Lung (tissue), 12 donors: Measurements from ENCODE around the gene PDK2. TPM values are rescaled to one million over a fixed set of nuclear protein-coding genes. Genes with fewer than 3 reads are reported as not detected.

Experiments
- ATAC-seq: fragments of 200-7000 bp; cut with Tn5 transposase; one replicate; pipeline ENCODE4 v1.9.1; 2020; ENCODE audit warnings: moderate number of reproducible peaks; ENCODE audit not compliant: insufficient read depth, low FRiP score
- DNase-seq, 3 donors: peaks; one replicate each; pipeline ENCODE4 v3.0.0-alpha.2; 2013 to 2017
- H3K27ac ChIP-seq, 2 donors: one replicate each; pipeline ENCODE4 v1.5.1; 2013; ENCODE audit warnings: mild to moderate bottlenecking in 2 of 2, moderate library complexity in 2 of 2, control low read depth in 1 of 2, inconsistent platforms in 1 of 2, low read depth in 1 of 2, low read length in 1 of 2
- H3K27me3 ChIP-seq, 3 donors: one replicate each; pipeline ENCODE4 v1.5.1; 2013; ENCODE audit warnings: low read length in 2 of 3; ENCODE audit not compliant: control insufficient read depth in 3 of 3, insufficient read depth in 3 of 3
- H3K36me3 ChIP-seq, 4 donors: one replicate each; pipeline ENCODE4 v1.5.1; 2013; ENCODE audit warnings: low read length in 4 of 4, mild to moderate bottlenecking in 1 of 4, moderate library complexity in 1 of 4; ENCODE audit not compliant: control insufficient read depth in 4 of 4, insufficient read depth in 4 of 4
- H3K4me1 ChIP-seq, 5 donors: one replicate each; pipeline ENCODE4 v1.5.1; 2013; ENCODE audit warnings: low read length in 5 of 5, mild to moderate bottlenecking in 2 of 5, moderate library complexity in 1 of 5; ENCODE audit not compliant: control insufficient read depth in 5 of 5, insufficient read depth in 5 of 5
- H3K4me3 ChIP-seq: one replicate; pipeline ENCODE4 v1.5.1; 2013; ENCODE audit warnings: mild to moderate bottlenecking, control low read depth, moderate library complexity
- H3K9ac ChIP-seq, 2 donors: one replicate each; pipeline ENCODE4 v1.5.1; 2013; ENCODE audit warnings: low read length in 2 of 2, control low read depth in 1 of 2; ENCODE audit not compliant: insufficient read depth in 1 of 2
- H3K9me3 ChIP-seq, 4 donors: one replicate each; pipeline ENCODE4 v1.5.1; 2013; ENCODE audit warnings: low read length in 3 of 4, mild to moderate bottlenecking in 1 of 4, moderate library complexity in 1 of 4; ENCODE audit not compliant: control insufficient read depth in 4 of 4, insufficient read depth in 3 of 4
- CTCF ChIP-seq: IDR thresholded peaks from 2 replicates; pipeline ENCODE4 v1.5.1; 2012; ENCODE audit warnings: mild to moderate bottlenecking; ENCODE audit errors: control extremely low read depth, extremely low read depth
- WGBS, 2 donors: extraction: QIAGEN DNeasy Blood & Tissue Kit; methylation state at CpG; one replicate each; pipeline ENCODE4 v1.1.7; 2013; 5-methylcytosine and 5-hydroxymethylcytosine counted together
- polyA plus RNA-seq, 2 donors: library from polyadenylated mRNA; stranded (reverse); fragments of 200-250 nt; gene quantifications; one replicate each; pipeline ENCODE4 v1.2.1, GENCODE V29; 2013
- total RNA-seq, 2 donors: library from RNA; depleted of rRNA in 1 of 2; stranded (reverse); fragments of >200 nt in 1 of 2; gene quantifications; one replicate each; pipeline ENCODE4 v1.2.1, GENCODE V29; 2014 to 2021
- donor health status: control.
- donor health status: control.
- donor health status: Bipolar disorder and iron deficiency.
- donor health status: healthy.
- donor health status: DM: yes; HTN: yes; CAD: no.

The PDK2 gene
- total and polyA plus RNA-seq, 4 donors = 10.0 to 27.8 (median 19.4) TPM

DNA sequence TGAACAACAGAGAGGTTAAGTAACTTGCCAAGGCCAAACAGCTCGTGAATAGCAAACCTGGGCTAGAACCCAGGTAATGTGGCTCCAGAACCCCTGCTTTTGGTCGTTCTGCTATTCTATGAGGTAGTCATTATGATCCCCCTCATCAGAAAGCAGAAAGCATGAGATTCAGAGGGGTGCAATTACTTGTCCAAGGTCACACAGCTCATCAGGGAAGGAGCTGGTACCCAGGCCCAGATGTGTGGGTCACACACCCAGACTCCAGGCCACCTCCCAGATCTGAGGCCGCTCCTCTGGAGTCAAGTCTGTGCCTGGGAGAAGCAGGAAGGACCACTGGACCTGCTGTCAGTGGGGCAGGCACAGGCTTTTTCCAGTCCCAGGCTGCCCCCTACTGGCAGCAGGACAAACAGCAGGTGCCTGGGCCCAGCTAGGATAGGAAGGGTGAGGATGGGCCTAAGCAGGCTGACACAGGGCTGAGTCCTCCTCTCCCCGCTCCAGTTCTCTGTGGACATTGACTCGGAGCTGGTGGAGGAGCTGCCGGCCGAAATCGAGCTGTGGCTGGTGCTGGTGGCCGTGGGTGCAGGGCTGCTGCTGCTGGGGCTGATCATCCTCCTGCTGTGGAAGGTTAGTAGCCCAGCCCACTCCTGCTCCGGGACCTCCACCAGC lies 7.8 kb upstream of the PDK2 start:
- Histone ChIP-seq H3K36me3 (peaks cover 0 to 32% (median 0%) of the 10 kb centered on the region in 4 donors), H3K27me3 (no peaks in the 10 kb centered on the region), H3K9ac (no peak overlapping the region), H3K9me3 (no peaks in the 10 kb centered on the region), H3K27ac (no peak overlapping the region), H3K4me3 (no peak overlapping the region), H3K4me1 (peaks cover 0 to 8% (median 0%) of the 10 kb centered on the region in 5 donors)
- WGBS, 2 donors = 55 to 62% methylated on average over 10 of the region's 10 CpGs
- DNase-seq = peak; percentile 71 to 83 (median 75)
- TF ChIP-seq CTCF = peak; percentile 89
- ATAC-seq = peak; percentile 82

DNA sequence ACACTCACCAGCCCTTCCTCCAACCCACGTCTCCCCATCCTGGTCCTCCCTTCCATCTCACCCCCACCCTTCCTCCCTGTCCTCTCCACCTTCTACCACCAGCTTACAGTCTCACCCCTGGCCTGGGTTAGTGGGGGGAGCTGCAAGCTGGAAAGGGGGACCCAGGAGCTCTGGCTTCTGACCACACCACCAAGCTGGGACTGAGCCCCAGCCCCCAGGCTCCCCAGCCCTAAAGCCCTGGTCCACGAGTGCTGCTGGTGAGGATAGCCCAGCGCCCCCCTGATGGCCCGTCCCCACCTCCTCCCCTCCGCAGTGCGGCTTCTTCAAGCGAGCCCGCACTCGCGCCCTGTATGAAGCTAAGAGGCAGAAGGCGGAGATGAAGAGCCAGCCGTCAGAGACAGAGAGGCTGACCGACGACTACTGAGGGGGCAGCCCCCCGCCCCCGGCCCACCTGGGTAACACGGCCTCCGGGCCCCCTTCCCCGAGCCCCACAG lies 7.2 kb upstream of the PDK2 start:
- H3K36me3 ChIP-seq = peaks cover 0 to 31% (median 0%) of the 10 kb centered on the region in 4 donors
- WGBS, 2 donors = 91% methylated on average over 19 of the region's 19 CpGs
- H3K27me3 ChIP-seq = no peaks in the 10 kb centered on the region
- no peak for ATAC-seq
- H3K9me3 ChIP-seq = no peaks in the 10 kb centered on the region
- H3K9ac ChIP-seq = no peak overlapping the region
- DNase-seq = no peak
- no peak overlapping the region for H3K27ac ChIP-seq
- H3K4me3 ChIP-seq = no peak overlapping the region
- TF ChIP-seq CTCF = no peak
- H3K4me1 ChIP-seq = peaks cover 0 to 8% (median 0%) of the 10 kb centered on the region in 5 donors

DNA sequence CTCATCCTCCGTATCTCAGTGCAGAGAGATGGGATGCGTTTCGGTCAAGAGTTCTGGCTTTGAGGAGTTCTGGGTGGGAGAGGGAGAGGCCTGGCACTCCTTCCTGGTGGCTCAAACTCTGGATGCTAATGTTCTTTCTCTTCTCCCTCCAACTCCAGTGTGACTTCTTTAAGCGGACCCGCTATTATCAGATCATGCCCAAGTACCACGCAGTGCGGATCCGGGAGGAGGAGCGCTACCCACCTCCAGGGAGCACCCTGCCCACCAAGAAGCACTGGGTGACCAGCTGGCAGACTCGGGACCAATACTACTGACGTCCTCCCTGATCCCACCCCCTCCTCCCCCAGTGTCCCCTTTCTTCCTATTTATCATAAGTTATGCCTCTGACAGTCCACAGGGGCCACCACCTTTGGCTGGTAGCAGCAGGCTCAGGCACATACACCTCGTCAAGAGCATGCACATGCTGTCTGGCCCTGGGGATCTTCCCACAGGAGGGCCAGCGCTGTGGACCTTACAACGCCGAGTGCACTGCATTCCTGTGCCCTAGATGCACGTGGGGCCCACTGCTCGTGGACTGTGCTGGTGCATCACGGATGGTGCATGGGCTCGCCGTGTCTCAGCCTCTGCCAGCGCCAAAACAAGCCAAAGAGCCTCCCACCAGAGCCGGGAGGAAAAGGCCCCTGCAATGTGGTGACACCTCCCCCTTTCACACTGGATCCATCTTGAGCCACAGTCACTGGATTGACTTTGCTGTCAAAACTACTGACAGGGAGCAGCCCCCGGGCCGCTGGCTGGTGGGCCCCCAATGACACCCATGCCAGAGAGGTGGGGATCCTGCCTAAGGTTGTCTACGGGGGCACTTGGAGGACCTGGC lies 6.0 kb upstream of the PDK2 start:
- Histone ChIP-seq H3K9ac (no peak overlapping the region), H3K4me1 (peaks cover 0 to 13% (median 0%) of the 10 kb centered on the region in 5 donors), H3K4me3 (no peak overlapping the region), H3K27me3 (no peaks in the 10 kb centered on the region), H3K27ac (no peak overlapping the region), H3K36me3 (peaks cover 0 to 30% (median 0%) of the 10 kb centered on the region in 4 donors), H3K9me3 (no peaks in the 10 kb centered on the region)
- DNase-seq = no peak
- no peak for TF ChIP-seq CTCF
- WGBS, 2 donors = 86 to 95% methylated on average over 25 of the region's 25 CpGs
- no peak for ATAC-seq
